Kidney (tissue), 22 donors: Measurements from ENCODE around the gene OR51I1. TPM values are rescaled to one million over a fixed set of nuclear protein-coding genes. Genes with fewer than 3 reads are reported as not detected.

Source experiments
- DNase-seq, 5 donors: peaks; one replicate each; pipeline ENCODE4 v3.0.0-alpha.2; 2013 to 2020
- FAIRE-seq: peaks from 2 replicates; lab custom pipeline; 2012; peaks lifted over from hg19 to GRCh38; lab: Jason Lieb, UNC
- H3K27ac ChIP-seq, 2 donors: one replicate each; pipeline ENCODE4 v1.7.0; 2013; ENCODE audit warnings: low read depth in 2 of 2, low read length in 2 of 2, inconsistent platforms in 1 of 2
- H3K27me3 ChIP-seq: one replicate; pipeline ENCODE4 v1.7.1; 2013; ENCODE audit warnings: low read length, inconsistent platforms; ENCODE audit not compliant: control insufficient read depth, insufficient read depth
- H3K36me3 ChIP-seq, 3 donors: one replicate each; pipeline versions ENCODE4 v1.7.0 to v1.7.1; 2013; ENCODE audit warnings: low read length in 3 of 3, control low read depth in 1 of 3, inconsistent platforms in 1 of 3; ENCODE audit not compliant: insufficient read depth in 3 of 3, control insufficient read depth in 2 of 3
- H3K4me1 ChIP-seq, 3 donors: one replicate each; pipeline versions ENCODE4 v1.7.0 to v1.7.1; 2013; ENCODE audit warnings: low read length in 3 of 3, inconsistent platforms in 1 of 3, low read depth in 1 of 3; ENCODE audit not compliant: control insufficient read depth in 2 of 3, insufficient read depth in 2 of 3
- H3K4me3 ChIP-seq, 3 donors: one replicate each; pipeline versions ENCODE4 v1.7.0 to v1.8.1; 2013; ENCODE audit warnings: low read length in 3 of 3, control low read depth in 1 of 3, inconsistent platforms in 1 of 3
- H3K9ac ChIP-seq, 3 donors: one replicate each; pipeline versions ENCODE4 v1.7.0 to v1.7.1; 2013; ENCODE audit warnings: low read length in 3 of 3, control low read depth in 1 of 3, inconsistent platforms in 1 of 3
- H3K9me3 ChIP-seq, 3 donors: one replicate each; pipeline versions ENCODE4 v1.7.0 to v1.7.1; 2013; ENCODE audit warnings: low read length in 3 of 3, control low read depth in 1 of 3, inconsistent platforms in 1 of 3; ENCODE audit not compliant: control insufficient read depth in 2 of 3, insufficient read depth in 1 of 3
- intact Hi-C: fragments of 100-400 bp; cut with DNase I; formaldehyde crosslinking; loops from one replicate; pipeline ENCODE4 v1.11.1; 2022
- long read RNA-seq, 10 donors: library from polyadenylated mRNA in 1 of 10; unstranded in 1 of 10; transcript quantifications; one replicate each; pipeline ENCODE4 v2.0.0 and lab custom pipeline, GENCODE V29; 2021 to 2026
- polyA plus RNA-seq: library from polyadenylated mRNA; stranded (reverse); fragments of 350-450 nt; fragmentation: Illumina TruSeq; extraction: RNeasy Lipid Tissue Mini Kit (QIAGEN cat#74804); gene quantifications from one replicate; pipeline ENCODE4 v1.2.3, GENCODE V29; 2014; ENCODE audit warnings: low read depth, low replicate concordance; ENCODE audit not compliant: insufficient read depth
- total RNA-seq: library from RNA; stranded (reverse); fragmentation: NEBNext Ultra II Directional; extraction: Animal tissue kit (Norgen Biotek cat#: 25700); gene quantifications from one replicate; pipeline ENCODE4 v1.2.1, GENCODE V29; 2021
- TF ChIP-seq, protein P1 (sequence below): IDR thresholded peaks from 3 replicates; pipeline ENCODE4 v1.5.1; 2012; ENCODE audit warnings: mild to moderate bottlenecking, moderate library complexity, borderline replicate concordance; ENCODE audit not compliant: insufficient read depth; ENCODE audit errors: extremely low read depth
- donor health status: control.
- donor health status: control.
- donor health status: control.
- donor health status: control.
- donor health status: control.
- donor health status: DM: yes; HTN: yes; CAD: no.
- donor health status: Normal renal cell carcinoma (clear cell type).

The OR51I1 gene, protein sequence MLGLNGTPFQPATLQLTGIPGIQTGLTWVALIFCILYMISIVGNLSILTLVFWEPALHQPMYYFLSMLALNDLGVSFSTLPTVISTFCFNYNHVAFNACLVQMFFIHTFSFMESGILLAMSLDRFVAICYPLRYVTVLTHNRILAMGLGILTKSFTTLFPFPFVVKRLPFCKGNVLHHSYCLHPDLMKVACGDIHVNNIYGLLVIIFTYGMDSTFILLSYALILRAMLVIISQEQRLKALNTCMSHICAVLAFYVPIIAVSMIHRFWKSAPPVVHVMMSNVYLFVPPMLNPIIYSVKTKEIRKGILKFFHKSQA
- 0.35 TPM for total RNA-seq
- not detected for polyA plus RNA-seq
- long read RNA-seq, donor 1, result 0 reads
- long read RNA-seq, donor 2, result 0 reads
- long read RNA-seq, donor 3, result 0 reads
- long read RNA-seq, donor 4, result 0 reads
- long read RNA-seq, donor 5, result 0 reads
- long read RNA-seq, donor 6, result 0 reads
- long read RNA-seq, donor 7, result 0 reads
- long read RNA-seq, donor 8, result 0 reads
- long read RNA-seq, donor 9, result 0 reads
- long read RNA-seq, donor 10, result 0 reads

- no peak within 1 kb of the TSS for H3K9ac ChIP-seq
- intact Hi-C loops, result no loop called here
- H3K36me3 ChIP-seq, result no peaks in the 10 kb centered on the region
- no peaks in the 10 kb centered on the region for H3K9me3 ChIP-seq
- no peak within 1 kb of the TSS for H3K27ac ChIP-seq
- DNase-seq (no peak), FAIRE-seq (no peak)
- TF ChIP-seq, protein P1, sequence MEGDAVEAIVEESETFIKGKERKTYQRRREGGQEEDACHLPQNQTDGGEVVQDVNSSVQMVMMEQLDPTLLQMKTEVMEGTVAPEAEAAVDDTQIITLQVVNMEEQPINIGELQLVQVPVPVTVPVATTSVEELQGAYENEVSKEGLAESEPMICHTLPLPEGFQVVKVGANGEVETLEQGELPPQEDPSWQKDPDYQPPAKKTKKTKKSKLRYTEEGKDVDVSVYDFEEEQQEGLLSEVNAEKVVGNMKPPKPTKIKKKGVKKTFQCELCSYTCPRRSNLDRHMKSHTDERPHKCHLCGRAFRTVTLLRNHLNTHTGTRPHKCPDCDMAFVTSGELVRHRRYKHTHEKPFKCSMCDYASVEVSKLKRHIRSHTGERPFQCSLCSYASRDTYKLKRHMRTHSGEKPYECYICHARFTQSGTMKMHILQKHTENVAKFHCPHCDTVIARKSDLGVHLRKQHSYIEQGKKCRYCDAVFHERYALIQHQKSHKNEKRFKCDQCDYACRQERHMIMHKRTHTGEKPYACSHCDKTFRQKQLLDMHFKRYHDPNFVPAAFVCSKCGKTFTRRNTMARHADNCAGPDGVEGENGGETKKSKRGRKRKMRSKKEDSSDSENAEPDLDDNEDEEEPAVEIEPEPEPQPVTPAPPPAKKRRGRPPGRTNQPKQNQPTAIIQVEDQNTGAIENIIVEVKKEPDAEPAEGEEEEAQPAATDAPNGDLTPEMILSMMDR, result no peak
- no peaks in the 10 kb centered on the region for H3K4me1 ChIP-seq
- no peaks in the 10 kb centered on the region for H3K27me3 ChIP-seq
- H3K4me3 ChIP-seq, result no peak within 1 kb of the TSS
These were observed at the start of gene OR51I1 for GRCh38 chr11:5441414-5441813. Gene OR51I1, minus strand, starts transcription at chr11:5441514. Its CDS starts 0 bp downstream, at chr11:5441514.

DNA sequence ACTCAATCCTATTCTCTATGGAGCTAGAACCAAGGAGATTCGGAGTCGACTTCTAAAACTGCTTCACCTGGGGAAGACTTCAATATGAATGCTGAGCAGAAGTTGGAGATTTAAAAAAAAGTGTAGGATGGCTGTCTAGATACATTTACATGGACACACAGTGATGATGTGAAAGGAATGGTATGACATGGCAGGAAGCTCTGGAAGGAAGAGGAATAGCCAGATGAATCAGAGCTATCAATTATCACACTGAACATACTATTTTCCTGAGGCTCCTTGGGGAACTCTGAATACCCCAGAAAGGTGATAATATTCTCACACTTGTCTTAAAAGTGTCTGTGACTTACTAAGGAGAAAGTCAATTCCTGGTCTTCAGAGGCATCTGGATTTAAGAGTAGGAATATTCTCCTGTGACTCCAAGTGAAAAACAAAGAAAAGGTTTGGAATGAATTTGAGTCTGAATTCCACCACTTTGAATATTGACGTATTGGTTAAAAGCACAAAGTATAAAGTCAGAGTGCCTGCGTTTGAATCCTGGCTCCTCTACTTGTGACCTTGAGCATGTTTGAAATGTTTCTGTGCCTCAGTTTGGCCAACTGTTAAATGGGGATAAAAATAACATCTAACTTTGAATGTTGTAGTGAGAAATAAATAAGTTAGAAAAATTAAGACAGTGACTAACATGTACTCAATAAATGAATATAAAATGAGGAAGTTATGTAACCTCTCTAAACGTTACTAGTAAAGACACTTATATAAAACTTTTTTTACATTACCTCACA lies 48.5 kb upstream of the OR51I1 start:
- TF ChIP-seq, protein P1, result no peak
- H3K4me1 ChIP-seq, result no peaks in the 10 kb centered on the region
- H3K27me3 ChIP-seq, result no peaks in the 10 kb centered on the region
- no peak overlapping the region for H3K4me3 ChIP-seq
- no peak for FAIRE-seq
- H3K27ac ChIP-seq, result no peak overlapping the region
- intact Hi-C loops, result no loop called here
- H3K9me3 ChIP-seq, result no peaks in the 10 kb centered on the region
- no peak for DNase-seq
- no peaks in the 10 kb centered on the region for H3K36me3 ChIP-seq
- H3K9ac ChIP-seq, result no peak overlapping the region

DNA sequence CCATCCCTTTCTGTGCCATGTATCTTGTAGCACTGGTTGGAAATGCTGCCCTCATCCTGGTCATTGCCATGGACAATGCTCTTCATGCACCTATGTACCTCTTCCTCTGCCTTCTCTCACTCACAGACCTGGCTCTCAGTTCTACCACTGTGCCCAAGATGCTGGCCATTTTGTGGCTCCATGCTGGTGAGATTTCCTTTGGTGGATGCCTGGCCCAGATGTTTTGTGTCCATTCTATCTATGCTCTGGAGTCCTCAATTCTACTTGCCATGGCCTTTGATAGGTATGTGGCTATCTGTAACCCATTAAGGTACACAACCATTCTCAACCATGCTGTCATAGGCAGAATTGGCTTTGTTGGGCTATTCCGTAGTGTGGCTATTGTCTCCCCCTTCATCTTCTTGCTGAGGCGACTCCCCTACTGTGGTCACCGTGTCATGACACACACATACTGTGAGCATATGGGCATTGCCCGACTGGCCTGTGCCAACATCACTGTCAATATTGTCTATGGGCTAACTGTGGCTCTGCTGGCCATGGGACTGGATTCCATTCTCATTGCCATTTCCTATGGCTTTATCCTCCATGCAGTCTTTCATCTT lies 47.6 kb upstream of the OR51I1 start:
- intact Hi-C loops, result no loop called here
- Histone ChIP-seq H3K36me3 (no peaks in the 10 kb centered on the region), H3K27ac (no peak overlapping the region), H3K4me1 (no peaks in the 10 kb centered on the region), H3K9ac (no peak overlapping the region), H3K4me3 (no peak overlapping the region), H3K9me3 (no peaks in the 10 kb centered on the region), H3K27me3 (no peaks in the 10 kb centered on the region)
- TF ChIP-seq, protein P1, result no peak
- no peak for FAIRE-seq
- DNase-seq, result no peak
